ENCODE results near the gene ADAM33. TPM values are rescaled to one million over a fixed set of nuclear protein-coding genes. Genes with fewer than 3 reads are reported as not detected.
A peak's percentile ranks its signal among the peaks of the same experiment; 100 is the strongest.

ADAM33 gene
- total and polyA plus RNA-seq, 2 of the 13 experiments (the other 11 are each of a cell fraction or from before 2014, with no cell fraction given): not detected

- no peak for FAIRE-seq
These were observed 10.1 kb upstream of the ADAM33 start for GRCh38 chr20:3691897-3692296.

GRCh38 chr20:3691306-3691705 lies 9.5 kb upstream of the ADAM33 start:
- in situ Hi-C loops (cut with HindIII; ENCODE audit: extremely low pct_ligation_motif_present, low pct_unique_long_range_greater_than_20kb) (no loop called here), intact Hi-C loops (cut with micrococcal nuclease; ENCODE audit: unreplicated experiment) (no loop called here)
- peaks cover 2% of the 10 kb centered on the region; the same call in 1 of the 2 replicates for H3K9me3 ChIP-seq (ENCODE audit: low read length)
- no TSS peak for BruUV-seq (replicated peaks)
- ATAC-seq (no peak), DNase-seq (ENCODE audit: low spot score) (no peak), FAIRE-seq (no peak)
- H3K79me2 ChIP-seq (ENCODE audit: insufficient read depth, low read length): no peaks in the 10 kb centered on the region
- no peak overlapping the region for H3K9ac ChIP-seq (ENCODE audit: insufficient read depth, low read depth, low read length)
- ChIA-PET CTCF (ENCODE audit: low intra/inter-chr PET ratio, low total read pairs) (no interaction called here), POLR2A (no interaction called here)
- H2AFZ ChIP-seq (ENCODE audit: low read length): no peak overlapping the region
- no peak overlapping the region for H3K27ac ChIP-seq (ENCODE audit: extremely low read length, insufficient read depth, low read length)
- no peaks in the 10 kb centered on the region for H3K36me3 ChIP-seq (replicated peaks in 1 of 2; ENCODE audit: control insufficient read depth in 1 of 2, insufficient read depth in 2 of 2, low read length in 2 of 2)
- no peak overlapping the region for H3K4me3 ChIP-seq (replicated peaks in 1 of 3; ENCODE audit: insufficient read depth in 1 of 3, low read depth in 2 of 3, low read length in 3 of 3)
- WGBS (ENCODE audit: low lambda C conversion rate): 42% methylated on average over 4 of the region's 16 CpGs
- H3K4me1 ChIP-seq (ENCODE audit: insufficient read depth, low read length): peaks cover 9% of the 10 kb centered on the region; the same call in 1 of the 2 replicates
- TF ChIP-seq ZNF687 (CRISPR knock-in tag; IDR thresholded peaks at IDR 0.05): no peak
- no peak for TF ChIP-seq ZSCAN21 (CRISPR knock-in tag; IDR thresholded peaks at IDR 0.05; ENCODE audit: borderline replicate concordance)
- TF ChIP-seq ZBTB7A (CRISPR knock-in tag; IDR thresholded peaks at IDR 0.05): no peak
- no peak for TF ChIP-seq ISX (CRISPR knock-in tag; conservative IDR thresholded peaks at IDR 0.05)
- TF ChIP-seq AGO2 (optimal IDR thresholded peaks at IDR 0.05; ENCODE audit: low read depth, low read length): no peak
- TF ChIP-seq ZNF598 (CRISPR knock-in tag; IDR thresholded peaks at IDR 0.05; ENCODE audit: borderline replicate concordance): no peak
- TF ChIP-seq GATAD2A (CRISPR knock-in tag; IDR thresholded peaks at IDR 0.05): no peak
- no peak for TF ChIP-seq ZSCAN22 (CRISPR knock-in tag; IDR thresholded peaks at IDR 0.05)
- no peak for TF ChIP-seq NR2F6 (IDR thresholded peaks at IDR 0.05)
- TF ChIP-seq NR2F6 (CRISPR knock-in tag; IDR thresholded peaks at IDR 0.05): no peak
- H3K4me2 ChIP-seq (ENCODE audit: low read depth, low read length): no peak overlapping the region
- H4K20me1 ChIP-seq (ENCODE audit: insufficient read depth, low read length): no peaks in the 10 kb centered on the region; the same call in 1 of the 2 replicates
- H3K27me3 ChIP-seq (ENCODE audit: control insufficient read depth in 1 of 2, insufficient read depth in 2 of 2, low read length in 2 of 2): peaks cover 20 to 71% of the 10 kb centered on the region in 2 experiments; a peak in 4 of 5 replicates

More at GRCh38 chr20:3691897-3692296, 10.1 kb upstream of the ADAM33 start:
- in situ Hi-C loops (cut with HindIII; ENCODE audit: extremely low pct_ligation_motif_present, low pct_unique_long_range_greater_than_20kb) (no loop called here), intact Hi-C loops (cut with micrococcal nuclease; ENCODE audit: unreplicated experiment) (no loop called here)
- no peak overlapping the region for H2AFZ ChIP-seq (ENCODE audit: low read length)
- H3K27ac ChIP-seq (ENCODE audit: extremely low read length, insufficient read depth, low read length): no peak overlapping the region
- H3K79me2 ChIP-seq (ENCODE audit: insufficient read depth, low read length): no peaks in the 10 kb centered on the region
- no peak for DNase-seq (ENCODE audit: low spot score)
- H3K9me3 ChIP-seq (ENCODE audit: low read length): peaks cover 5% of the 10 kb centered on the region; the same call in 1 of the 2 replicates
- BruUV-seq (replicated peaks): no TSS peak
- ChIA-PET CTCF (ENCODE audit: low intra/inter-chr PET ratio, low total read pairs) (no interaction called here), POLR2A (no interaction called here)
- ATAC-seq: peak; percentile 2; the same call in 2 of the 3 replicates
- TF ChIP-seq STAG1 (CRISPR knock-in tag; IDR thresholded peaks at IDR 0.05) (no peak), ZNF891 (CRISPR knock-in tag; IDR thresholded peaks at IDR 0.05) (0 out of 2 replicates have a peak, but pooled peaks have one; percentile 21), ZNF468 (CRISPR knock-in tag; IDR thresholded peaks at IDR 0.05) (no peak), ONECUT2 (CRISPR knock-in tag; IDR thresholded peaks at IDR 0.05) (no peak), SRSF1 (optimal IDR thresholded peaks at IDR 0.05; ENCODE audit: low read depth, low read length) (no peak), GATAD2A (CRISPR knock-in tag; IDR thresholded peaks at IDR 0.05) (no peak), SIN3A (IDR thresholded peaks at IDR 0.05; ENCODE audit: borderline replicate concordance, low read depth, low read length) (no peak)
- peaks cover 16 to 71% of the 10 kb centered on the region in 2 experiments; a peak in 4 of 5 replicates for H3K27me3 ChIP-seq (ENCODE audit: control insufficient read depth in 1 of 2, insufficient read depth in 2 of 2, low read length in 2 of 2)
- WGBS (ENCODE audit: low lambda C conversion rate): 50% methylated on average over 7 of the region's 9 CpGs
- peaks cover 9% of the 10 kb centered on the region; the same call in 1 of the 2 replicates for H3K4me1 ChIP-seq (ENCODE audit: insufficient read depth, low read length)
- H3K36me3 ChIP-seq (replicated peaks in 1 of 2; ENCODE audit: control insufficient read depth in 1 of 2, insufficient read depth in 2 of 2, low read length in 2 of 2): no peaks in the 10 kb centered on the region
- H3K4me2 ChIP-seq (ENCODE audit: low read depth, low read length): no peak overlapping the region
- no peaks in the 10 kb centered on the region; the same call in 1 of the 2 replicates for H4K20me1 ChIP-seq (ENCODE audit: insufficient read depth, low read length)
- H3K9ac ChIP-seq (ENCODE audit: insufficient read depth, low read depth, low read length): no peak overlapping the region
- no peak overlapping the region for H3K4me3 ChIP-seq (replicated peaks in 1 of 3; ENCODE audit: insufficient read depth in 1 of 3, low read depth in 2 of 3, low read length in 3 of 3)
